Fibroblast of skin of back (primary cell): Measurements from ENCODE around the gene PPIP5K1.

ENCODE experiments used
- DNase-seq: peaks from one replicate; pipeline ENCODE4 v3.0.0-alpha.2; 2013

The PPIP5K1 gene

GRCh38 chr15:43517354-43518196 lies 72.4 kb downstream of the PPIP5K1 start, which contains the start of gene MAP1A:
Gene MAP1A (plus strand): TSS chr15:43517608. CDS start chr15:43521474, 3,866 bp downstream.
- peak; percentile 80 for DNase-seq

- peak; percentile 92 for DNase-seq
These were observed 73.1 kb downstream of the PPIP5K1 start for GRCh38 chr15:43516801-43517353.

GRCh38 chr15:43516185-43516584 lies 73.8 kb downstream of the PPIP5K1 start:
- peak; percentile 73 for DNase-seq

- DNase-seq = no peak
These were observed 74.3 kb downstream of the PPIP5K1 start for GRCh38 chr15:43515741-43516140.

- DNase-seq = peak; percentile 59
These were observed 75.6 kb downstream of the PPIP5K1 start for GRCh38 chr15:43514241-43515057.

GRCh38 chr15:43513550-43513949 lies 76.5 kb downstream of the PPIP5K1 start:
- DNase-seq = peak; percentile 33

GRCh38 chr15:43511012-43511885 lies 78.8 kb downstream of the PPIP5K1 start:
- DNase-seq = no peak

- DNase-seq = peak; percentile 98
These were observed 79.6 kb downstream of the PPIP5K1 start for GRCh38 chr15:43510200-43511011.

- DNase-seq = no peak
These were observed 80.3 kb downstream of the PPIP5K1 start for GRCh38 chr15:43509660-43510199.

- no peak for DNase-seq
These were observed 80.9 kb downstream of the PPIP5K1 start for GRCh38 chr15:43508991-43509659.

GRCh38 chr15:43508421-43508820 lies 81.6 kb downstream of the PPIP5K1 start:
- no peak for DNase-seq

GRCh38 chr15:43505738-43506137 lies 84.3 kb downstream of the PPIP5K1 start:
- peak; percentile 64 for DNase-seq

- DNase-seq = no peak
These were observed 90.4 kb downstream of the PPIP5K1 start for GRCh38 chr15:43499635-43500034.

- no peak for DNase-seq
These were observed 91.0 kb downstream of the PPIP5K1 start for GRCh38 chr15:43498990-43499389.

- no peak for DNase-seq
These were observed 96.1 kb downstream of the PPIP5K1 start for GRCh38 chr15:43493703-43494472.

GRCh38 chr15:43492673-43493601 lies 97.1 kb downstream of the PPIP5K1 start, which contains the start of gene TP53BP1:
Gene TP53BP1 (minus strand): TSS chr15:43493156. CDS start chr15:43493043, 113 bp downstream.
- peak; percentile 97 for DNase-seq

- DNase-seq = no peak
These were observed 97.7 kb downstream of the PPIP5K1 start for GRCh38 chr15:43492266-43492665.

- no peak for DNase-seq
These were observed 100.8 kb downstream of the PPIP5K1 start for GRCh38 chr15:43489191-43489590.
